ENCODE data around the gene STX12.

DNA sequence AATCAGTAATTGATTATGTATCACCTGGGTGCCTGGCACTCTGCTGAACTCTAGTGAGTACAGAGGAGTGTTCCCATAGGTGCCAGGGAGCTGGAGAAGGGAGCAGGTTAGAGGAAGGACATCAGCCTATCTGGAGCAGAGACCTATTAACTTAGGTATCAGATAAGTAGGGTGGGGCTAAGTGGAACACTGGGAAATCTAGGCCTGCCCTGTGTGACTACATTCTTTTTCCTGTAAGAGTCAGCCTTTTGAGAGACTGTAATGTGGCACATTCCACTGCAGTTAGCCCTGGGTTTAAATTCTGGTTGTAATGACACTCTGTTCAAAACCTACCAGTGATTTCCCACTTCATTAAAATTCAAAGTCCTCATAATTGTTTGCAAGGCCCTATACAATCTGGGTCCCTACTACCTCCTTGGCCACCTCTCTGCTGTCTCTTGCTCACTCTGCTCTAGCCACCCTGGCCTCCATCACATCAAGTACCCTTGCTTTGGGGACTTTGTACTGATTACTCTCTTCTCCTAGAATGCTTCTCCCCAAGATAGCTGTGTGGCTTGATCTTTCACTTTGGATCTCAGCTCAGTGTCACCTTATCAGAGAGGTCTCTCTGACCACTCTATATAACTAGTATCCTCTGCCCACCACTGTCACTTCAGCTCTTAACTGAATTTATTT is 12.9 kb downstream of the STX12 start:
- TF ChIP-seq POLR2A (IDR thresholded peaks at IDR 0.05; ENCODE audit: low read length) (no peak), GATA1 (IDR thresholded peaks at IDR 0.05; ENCODE audit: low read depth, low read length) (no peak)
